Embryonic facial prominence (tissue), 1 donor: ENCODE results near the gene ABCC11.

ENCODE experiments used
- DNase-seq: peaks from one replicate; pipeline ENCODE4 v3.0.0-alpha.2; 2016; ENCODE audit errors: extremely low spot score

Gene ABCC11

DNA sequence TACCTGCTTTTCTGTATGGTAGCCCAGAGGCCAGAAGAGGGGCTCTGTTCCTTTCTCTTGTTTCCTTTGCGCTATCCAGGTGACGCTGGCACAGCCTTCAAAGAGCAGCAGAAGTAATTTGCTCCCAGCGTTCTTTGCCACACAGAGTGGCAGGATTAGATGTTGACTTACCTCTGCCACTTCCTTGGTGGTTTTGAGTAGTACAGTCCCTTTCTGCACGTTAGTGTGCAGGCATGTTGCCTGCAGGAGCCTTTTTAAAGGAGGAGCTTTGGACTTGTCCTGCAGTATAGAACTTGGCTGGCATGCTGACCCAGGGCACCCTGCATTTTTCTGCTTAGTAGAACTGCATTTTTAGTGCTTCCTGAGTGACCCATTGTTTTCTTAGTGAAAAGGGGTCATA lies at the start of gene ABCC11:
ABCC11 (minus strand) TSS at position 229 of the 400 bp plus-strand sequence. CDS start 15,618 bp downstream, outside the sequence.
- DNase-seq: no peak

DNA sequence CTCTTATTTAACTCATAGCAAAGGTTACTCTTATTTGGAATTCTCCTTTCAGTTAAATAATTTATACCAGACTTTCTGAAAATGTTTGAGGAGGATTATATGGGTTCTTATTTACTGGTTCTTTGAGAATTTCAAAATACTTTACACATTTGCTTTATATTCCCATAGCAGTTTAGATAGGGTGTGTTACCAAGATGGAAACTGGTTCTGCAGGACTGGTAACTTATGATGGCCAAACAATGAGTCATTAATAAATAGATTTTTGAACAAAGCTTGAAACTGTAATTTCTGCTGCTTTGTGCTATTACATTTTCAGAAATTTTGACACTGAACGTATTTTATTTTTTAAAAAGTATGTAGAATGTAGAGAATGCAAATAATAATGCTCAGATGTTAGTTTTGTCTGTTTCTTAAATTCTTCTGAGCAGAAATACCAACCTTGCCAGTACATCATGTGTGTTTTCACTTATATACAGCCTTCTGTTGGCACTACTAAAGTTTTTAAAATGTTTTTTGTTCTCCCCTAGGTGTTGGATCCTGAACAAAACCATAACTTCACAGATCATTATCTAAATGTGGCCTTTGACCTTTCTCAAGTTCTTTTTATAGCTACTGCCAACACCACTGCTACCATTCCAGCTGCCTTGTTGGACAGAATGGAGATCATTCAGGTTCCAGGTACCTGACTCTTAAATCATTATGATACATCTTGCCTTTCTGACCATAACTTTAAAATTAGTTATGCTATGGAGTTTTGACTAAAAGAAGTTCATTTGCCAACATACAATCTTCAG lies 48.3 kb upstream of the ABCC11 start:
- DNase-seq: no peak

- DNase-seq: no peak
Measured at GRCh38 chr16:48294724-48295123, 47.4 kb upstream of the ABCC11 start.

DNA sequence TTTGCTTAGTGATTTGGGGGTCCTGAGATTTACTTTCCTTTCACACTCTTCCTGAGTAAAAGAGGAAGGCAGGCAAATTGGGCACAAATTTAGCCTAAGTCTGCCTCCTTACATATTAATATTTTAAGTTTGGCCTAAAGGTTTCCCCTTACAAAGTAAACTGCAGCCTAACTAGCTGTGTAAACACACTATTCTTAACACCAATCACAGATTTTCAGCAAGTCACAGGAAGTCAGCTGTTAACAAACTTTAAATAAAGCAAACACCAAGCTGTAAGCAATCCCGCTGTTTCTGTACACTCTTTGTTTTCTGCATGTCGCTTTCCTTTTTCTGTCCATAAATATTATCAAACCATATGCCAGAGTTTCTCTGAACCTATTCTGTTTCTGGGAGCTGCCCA lies 45.1 kb upstream of the ABCC11 start:
- DNase-seq: no peak

GRCh38 chr16:48291754-48292153 lies 44.4 kb upstream of the ABCC11 start:
- no peak for DNase-seq

GRCh38 chr16:48291303-48291702 lies 44.0 kb upstream of the ABCC11 start:
- no peak for DNase-seq

- DNase-seq: no peak
Measured at GRCh38 chr16:48287239-48287638, 39.9 kb upstream of the ABCC11 start.

GRCh38 chr16:48284772-48285409 lies 37.6 kb upstream of the ABCC11 start:
- no peak for DNase-seq

GRCh38 chr16:48282636-48283263 lies 35.4 kb upstream of the ABCC11 start:
- no peak for DNase-seq

GRCh38 chr16:48280546-48280945 lies 33.2 kb upstream of the ABCC11 start:
- DNase-seq: no peak

DNA sequence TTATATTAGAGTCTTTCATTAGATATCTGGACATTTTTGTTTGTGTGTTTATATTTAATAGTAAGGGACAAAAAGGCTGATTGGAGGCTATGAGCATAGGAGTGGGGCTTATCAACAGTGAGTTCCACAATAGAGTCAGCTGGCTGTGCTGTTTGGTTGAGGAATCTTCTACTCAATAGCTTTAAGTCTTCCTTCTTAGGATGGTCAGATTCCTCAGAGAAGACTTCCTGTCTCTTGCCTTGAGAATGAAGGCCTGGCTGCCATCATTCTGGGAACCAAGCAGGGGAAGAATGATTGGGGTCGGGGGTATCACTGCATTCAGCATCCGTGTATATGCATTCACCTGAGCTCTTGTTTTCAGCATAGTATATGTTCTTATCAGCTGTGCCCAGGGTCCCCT lies 31.9 kb upstream of the ABCC11 start:
- DNase-seq: no peak

DNA sequence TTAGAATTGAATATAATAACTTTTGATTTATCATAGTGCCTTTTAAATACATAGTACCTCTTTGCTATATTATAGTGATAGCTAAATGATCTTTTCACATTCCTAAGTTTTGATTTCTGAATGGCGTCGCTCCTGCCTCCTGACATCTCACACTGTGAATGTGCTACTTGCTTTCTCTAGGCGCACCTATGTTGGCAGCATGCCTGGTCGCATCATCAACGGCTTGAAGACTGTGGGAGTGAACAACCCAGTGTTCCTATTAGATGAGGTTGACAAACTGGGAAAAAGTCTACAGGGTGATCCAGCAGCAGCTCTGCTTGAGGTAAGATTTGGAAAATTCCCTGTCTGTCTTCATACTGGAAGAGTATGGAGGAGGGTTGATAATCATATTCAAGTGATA lies 29.8 kb upstream of the ABCC11 start:
- no peak for DNase-seq

GRCh38 chr16:48276102-48276501 lies 28.8 kb upstream of the ABCC11 start:
- DNase-seq: no peak

GRCh38 chr16:48274476-48274875 lies 27.1 kb upstream of the ABCC11 start:
- no peak for DNase-seq

DNA sequence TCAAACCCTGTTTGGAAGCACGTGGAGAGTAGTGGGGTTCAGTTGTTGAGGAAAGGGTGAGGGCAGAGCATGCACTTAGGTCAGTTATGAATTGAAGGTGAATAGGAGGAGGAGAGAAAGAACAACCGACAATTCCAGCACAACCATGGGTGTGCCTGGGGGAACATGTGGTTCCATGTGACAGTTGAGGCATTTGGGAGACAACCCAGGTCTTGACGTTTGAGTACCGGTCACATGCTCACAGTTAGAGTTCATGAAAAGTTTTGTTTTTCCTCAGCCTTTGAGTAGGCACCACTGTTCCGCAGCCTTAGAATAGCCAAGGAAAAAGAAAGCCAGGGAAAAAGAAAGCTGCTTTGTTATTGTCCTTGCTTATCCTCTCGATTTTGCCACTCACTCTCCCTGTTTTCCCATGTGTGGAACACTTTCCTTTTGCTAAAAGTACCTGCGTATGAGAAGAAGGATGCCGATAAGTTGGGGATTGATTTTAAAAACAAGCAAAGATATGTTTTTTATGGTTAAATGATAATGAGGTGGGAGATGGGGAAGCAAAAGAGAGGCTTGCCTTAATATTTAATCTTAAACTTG lies 25.6 kb upstream of the ABCC11 start:
- DNase-seq: no peak

DNA sequence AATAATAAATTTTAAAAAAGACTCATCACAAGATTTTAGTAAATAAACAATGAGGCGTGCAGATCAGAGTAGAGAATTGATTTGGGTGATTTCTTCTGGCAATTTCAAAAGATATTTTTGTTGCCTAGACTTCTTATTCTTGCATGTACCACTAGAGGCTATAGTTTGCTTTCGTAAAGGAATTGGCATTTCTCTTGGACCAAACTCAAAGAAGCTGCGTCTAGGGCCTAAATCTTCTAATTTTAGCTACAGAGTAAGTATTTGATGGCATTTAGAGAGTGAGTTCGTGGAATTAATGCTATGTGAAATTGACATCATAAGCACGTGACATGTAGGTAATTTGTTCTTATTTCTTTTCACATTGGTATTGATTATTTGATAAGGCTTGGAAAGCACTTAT lies 24.4 kb upstream of the ABCC11 start:
- DNase-seq: no peak

DNA sequence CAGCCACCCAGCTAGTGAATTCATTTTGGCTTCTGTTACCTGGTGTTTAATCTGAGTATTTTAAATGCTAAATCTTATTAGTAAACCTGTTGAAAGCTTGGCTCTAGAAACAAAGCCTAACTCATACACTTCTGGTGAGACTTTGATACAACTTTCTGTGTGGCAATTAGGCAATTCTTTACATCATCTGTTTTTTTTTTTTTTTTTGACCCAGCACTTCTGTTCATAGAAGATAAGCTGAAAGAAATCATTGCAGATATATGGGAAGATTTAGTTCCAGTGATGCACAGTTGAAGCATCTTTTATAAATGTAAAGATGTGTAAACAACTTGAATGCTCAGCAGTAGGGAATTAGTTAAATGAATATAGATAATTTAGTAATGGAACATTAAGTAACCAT lies 21.7 kb upstream of the ABCC11 start:
- DNase-seq: no peak

DNA sequence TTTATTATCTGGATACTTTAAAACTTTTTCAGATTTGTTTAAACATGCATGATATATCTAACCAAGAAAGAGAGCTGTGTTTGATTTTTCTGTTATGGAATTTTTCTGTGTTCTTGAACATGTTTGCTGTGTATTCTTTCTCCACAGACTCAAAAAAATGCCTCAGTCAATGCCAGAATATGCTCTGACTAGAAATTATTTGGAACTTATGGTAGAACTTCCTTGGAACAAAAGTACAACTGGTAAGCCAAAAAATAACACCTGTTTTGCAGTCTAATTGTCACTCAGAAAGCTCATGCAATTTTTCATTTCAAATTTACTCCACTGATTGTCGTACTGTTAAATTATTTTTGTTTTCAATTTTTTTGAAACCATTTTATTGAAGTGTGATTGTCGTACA lies 15.3 kb upstream of the ABCC11 start:
- DNase-seq: no peak

DNA sequence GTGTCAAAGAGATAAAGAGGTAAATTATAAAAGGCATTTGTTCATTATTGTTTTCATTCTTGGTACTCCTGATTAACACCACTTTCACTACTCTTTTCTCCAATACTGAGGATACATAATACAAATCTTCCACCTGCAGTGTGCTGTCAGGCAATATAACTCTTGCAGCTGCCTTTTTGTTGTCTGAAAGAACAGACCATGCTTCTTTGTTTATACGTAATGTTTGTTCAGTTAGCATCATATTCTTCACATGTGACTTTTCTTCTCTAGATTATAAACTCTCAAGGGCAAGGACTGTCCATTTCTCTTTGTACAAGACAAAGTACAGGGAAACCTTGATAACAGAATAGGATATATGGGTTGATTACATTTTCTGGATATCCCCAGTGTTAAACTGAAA lies 14.2 kb upstream of the ABCC11 start:
- DNase-seq: no peak

- no peak for DNase-seq
Measured at GRCh38 chr16:48256579-48257177, 9.3 kb upstream of the ABCC11 start.

DNA sequence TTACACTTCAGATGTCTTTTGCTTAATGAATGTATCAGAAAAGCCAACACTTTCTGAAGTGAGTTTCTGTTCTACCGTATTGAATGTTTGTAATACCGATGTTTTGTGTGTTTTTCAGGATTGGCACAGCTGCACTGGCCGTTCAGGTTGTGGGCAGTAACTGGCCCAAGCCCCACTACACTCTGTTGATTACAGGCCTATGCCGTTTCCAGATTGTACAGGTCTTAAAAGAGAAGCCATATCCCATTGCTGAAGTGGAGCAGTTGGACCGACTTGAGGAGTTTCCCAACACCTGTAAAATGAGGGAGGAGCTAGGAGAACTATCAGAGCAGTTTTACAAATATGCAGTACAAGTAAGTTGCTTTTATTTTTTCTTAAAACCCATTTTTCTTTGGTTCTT lies 4.7 kb upstream of the ABCC11 start:
- DNase-seq: no peak
